ENCODE results near the gene TMEM72.

GRCh38 chr10:44972874-44973306 is 61.8 kb downstream of the TMEM72 start:
- TF ChIP-seq CTCF (IDR thresholded peaks at IDR 0.05) (no peak), EZH2 (IDR thresholded peaks at IDR 0.05) (no peak), EZH2phosphoT487 (IDR thresholded peaks at IDR 0.05) (no peak)
